Ishikawa (cell line): ENCODE data around the gene SYCE1.

ENCODE experiments used
- CEBPB ChIP-seq: IDR thresholded peaks from 2 replicates; pipeline ENCODE4 v1.6.1; 2012
- CREB1 ChIP-seq: IDR thresholded peaks from 2 replicates; pipeline ENCODE4 v1.6.1; 2012; ENCODE audit warnings: low read depth
- EGR1 ChIP-seq: IDR thresholded peaks from 2 replicates; pipeline ENCODE4 v1.6.1; 2012
- EP300 ChIP-seq: IDR thresholded peaks from 2 replicates; pipeline ENCODE4 v1.6.1; 2012; ENCODE audit warnings: borderline replicate concordance
- FOXM1 ChIP-seq: IDR thresholded peaks from 2 replicates; pipeline ENCODE4 v1.6.1; 2012; ENCODE audit warnings: low read depth, borderline replicate concordance
- MAX ChIP-seq: IDR thresholded peaks from 2 replicates; pipeline ENCODE4 v1.6.1; 2012
- NFIC ChIP-seq: IDR thresholded peaks from 2 replicates; pipeline ENCODE4 v1.6.1; 2012
- RAD21 ChIP-seq: IDR thresholded peaks from 2 replicates; pipeline ENCODE4 v1.6.1; 2012; ENCODE audit warnings: low read depth
- REST ChIP-seq: IDR thresholded peaks from 2 replicates; pipeline ENCODE4 v1.6.1; 2012; ENCODE audit warnings: low read depth, mild to moderate bottlenecking
- TAF1 ChIP-seq: IDR thresholded peaks from 2 replicates; pipeline ENCODE4 v1.6.1; 2012; ENCODE audit warnings: low read depth, mild to moderate bottlenecking
- TCF12 ChIP-seq: IDR thresholded peaks from 2 replicates; pipeline ENCODE4 v1.6.1; 2012; ENCODE audit warnings: low read depth
- TEAD4 ChIP-seq: IDR thresholded peaks from 2 replicates; pipeline ENCODE4 v1.6.1; 2012
- USF1 ChIP-seq: IDR thresholded peaks from 2 replicates; pipeline ENCODE4 v1.6.1; 2012
- YY1 ChIP-seq: IDR thresholded peaks from 2 replicates; pipeline ENCODE4 v1.6.1; 2012; ENCODE audit warnings: low read depth
- ZBTB7A ChIP-seq: IDR thresholded peaks from 2 replicates; pipeline ENCODE4 v1.6.1; 2012; ENCODE audit warnings: low read depth

The SYCE1 gene

GRCh38 chr10:133611079-133611478, 45.7 kb upstream of the SYCE1 start:
- TF ChIP-seq MAX (no peak), CEBPB (no peak), NFIC (no peak), FOXM1 (no peak), EP300 (no peak), REST (no peak), CREB1 (no peak), EGR1 (no peak), TCF12 (no peak), ZBTB7A (no peak), YY1 (no peak), RAD21 (no peak), TAF1 (no peak), USF1 (no peak), TEAD4 (no peak)

DNA sequence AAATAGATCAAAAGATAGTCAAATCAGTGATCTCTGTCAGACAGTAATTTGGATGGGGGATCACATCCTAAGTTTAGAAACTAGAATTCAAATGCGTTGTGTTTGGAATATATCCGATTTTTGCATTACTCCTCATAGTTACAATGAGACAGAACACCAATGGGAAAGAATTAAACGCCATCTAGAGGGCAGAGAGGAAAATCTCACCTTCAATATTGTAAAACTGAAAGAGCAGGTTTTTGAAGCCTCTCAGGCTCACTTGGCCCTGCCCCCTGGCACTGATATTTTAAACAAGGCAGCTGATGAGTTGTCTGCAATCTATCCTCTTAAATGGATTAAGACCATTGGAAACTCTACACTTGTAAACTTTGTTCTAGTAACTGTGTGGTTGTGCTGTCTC, 43.5 kb upstream of the SYCE1 start:
- TF ChIP-seq YY1, result no peak
- peak; percentile 60; the same call in 1 of the 2 replicates for TF ChIP-seq RAD21

- TF ChIP-seq EGR1 (no peak), ZBTB7A (no peak), REST (no peak), CREB1 (no peak), TAF1 (no peak), YY1 (no peak), TCF12 (no peak), MAX (no peak), RAD21 (no peak)
Observed at GRCh38 chr10:133600657-133601056, 35.3 kb upstream of the SYCE1 start.

- TF ChIP-seq NFIC (no peak), RAD21 (no peak), CREB1 (no peak), USF1 (no peak), TEAD4 (no peak), CEBPB (no peak)
Observed at GRCh38 chr10:133592716-133593115, 27.3 kb upstream of the SYCE1 start.

DNA sequence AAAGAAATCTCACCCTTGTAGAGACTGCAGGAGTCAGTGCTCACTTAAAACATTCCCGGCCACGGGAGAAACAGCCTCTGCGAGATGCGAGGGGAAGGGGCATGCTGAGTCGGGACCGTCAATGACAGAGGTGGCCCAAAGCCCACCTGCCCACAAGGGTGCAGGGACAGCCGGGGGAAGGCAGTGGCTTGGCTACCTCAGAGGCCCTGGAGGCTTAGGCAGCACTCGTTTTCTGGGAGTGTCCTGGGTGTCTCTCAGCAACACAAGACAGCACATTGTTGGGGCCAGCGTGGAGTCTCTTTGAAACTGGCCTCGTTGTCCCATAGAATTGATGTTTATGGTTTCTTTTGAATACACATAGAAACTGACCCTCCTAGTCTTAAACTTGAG, 25.6 kb upstream of the SYCE1 start:
- no peak for TF ChIP-seq TEAD4
- TF ChIP-seq TAF1, result no peak

- TF ChIP-seq FOXM1 (no peak), EP300 (no peak), TCF12 (no peak), EGR1 (no peak), MAX (no peak), ZBTB7A (no peak), CEBPB (no peak), YY1 (no peak), USF1 (no peak), RAD21 (no peak), REST (no peak), NFIC (no peak), TEAD4 (no peak), TAF1 (no peak), CREB1 (no peak)
Observed at GRCh38 chr10:133590226-133590969, 25.0 kb upstream of the SYCE1 start.
